H1 (cell line): ENCODE results near the gene MAVS. TPM values are rescaled to one million over a fixed set of nuclear protein-coding genes. Genes with fewer than 3 reads are reported as not detected.

ENCODE experiments used
- CTCF ChIA-PET: fragments of 300-600 bp; sonication (Branson Sonifier 250); formaldehyde crosslinking; loops from one replicate; lab custom pipeline; 2021; ENCODE audit not compliant: partially characterized antibody; lab: Charles Lee
- POLR2A ChIA-PET: fragments of 300-600 bp; sonication (Branson Sonifier 250); formaldehyde crosslinking; loops from one replicate; lab custom pipeline; 2021; ENCODE audit warnings: inconsistent platforms; ENCODE audit not compliant: partially characterized antibody; lab: Charles Lee
- DNase-seq, 2 experiments: peaks; one replicate each; pipeline versions ENCODE4 v3.0.0 to v3.0.0-alpha.2; 2010 to 2022; ENCODE audit warnings: low spot score in 2 of 2, low read depth in 1 of 2, mixed read lengths in 1 of 2
- FAIRE-seq: peaks from 2 replicates; lab custom pipeline; 2011; peaks lifted over from hg19 to GRCh38; lab: Jason Lieb, UNC
- H2AFZ ChIP-seq: 2 replicates; pipeline ENCODE4 v1.8.1; 2012; ENCODE audit warnings: low read length, inconsistent platforms
- H2AK5ac ChIP-seq: 2 replicates; pipeline ENCODE4 v1.6.1; 2013; ENCODE audit warnings: low read depth, low read length
- H2BK120ac ChIP-seq: replicated peaks from 2 replicates; pipeline ENCODE3; 2013; ENCODE audit warnings: low read depth, low read length, inconsistent platforms
- H2BK12ac ChIP-seq: 2 replicates; pipeline ENCODE4 v1.6.1; 2013; ENCODE audit warnings: low read depth, low read length
- H2BK15ac ChIP-seq: 2 replicates; pipeline ENCODE4 v1.6.1; 2013; ENCODE audit warnings: low read length
- H2BK20ac ChIP-seq: 2 replicates; pipeline ENCODE4 v1.6.1; 2013; ENCODE audit warnings: low read length
- H2BK5ac ChIP-seq: 2 replicates; pipeline ENCODE4 v1.6.1; 2013; ENCODE audit warnings: low read depth, low read length
- H3K14ac ChIP-seq: 2 replicates; pipeline ENCODE4 v1.6.1; 2013; ENCODE audit warnings: inconsistent platforms; ENCODE audit not compliant: insufficient read length
- H3K18ac ChIP-seq: 2 replicates; pipeline ENCODE4 v1.6.1; 2013; ENCODE audit warnings: low read length; ENCODE audit errors: extremely low read depth
- H3K23ac ChIP-seq: 2 replicates; pipeline ENCODE4 v1.6.1; 2013; ENCODE audit warnings: inconsistent platforms; ENCODE audit not compliant: insufficient read length
- H3K23me2 ChIP-seq: 2 replicates; pipeline ENCODE4 v1.6.1; 2013; ENCODE audit warnings: low read depth, low read length
- H3K27ac ChIP-seq: 2 replicates; pipeline ENCODE4 v1.6.1; 2011; ENCODE audit warnings: low read depth, low read length, inconsistent platforms
- H3K27me3 ChIP-seq, 4 experiments: replicated peaks in 1 of 4; 1 replicate in 1 of 4; 2 replicates in 3 of 4; pipeline versions ENCODE4 v1.6.1 to v1.8.1; 2011 to 2013; ENCODE audit warnings: low read length in 3 of 4, mild to moderate bottlenecking in 3 of 4, inconsistent platforms in 2 of 4, mixed read lengths in 2 of 4, moderate library complexity in 1 of 4; ENCODE audit not compliant: control insufficient read depth in 3 of 4, insufficient read depth in 3 of 4; ENCODE audit errors: extremely low read depth in 1 of 4
- H3K36me3 ChIP-seq, 4 experiments: 2 replicates each; pipeline versions ENCODE4 v1.6.1 to v1.8.1; 2011 to 2013; ENCODE audit warnings: mild to moderate bottlenecking in 4 of 4, low read length in 3 of 4, moderate library complexity in 2 of 4, control low read depth in 1 of 4, inconsistent platforms in 1 of 4; ENCODE audit not compliant: insufficient read depth in 4 of 4, control insufficient read depth in 2 of 4
- H3K4ac ChIP-seq: replicated peaks from 2 replicates; pipeline ENCODE3; 2013; ENCODE audit warnings: low read length, low read depth, mixed read lengths, inconsistent platforms; ENCODE audit not compliant: insufficient read length
- H3K4me1 ChIP-seq, 4 experiments: replicated peaks in 1 of 4; 1 replicate in 1 of 4; 2 replicates in 3 of 4; pipeline versions ENCODE4 v1.6.1 to v1.8.1; 2011 to 2013; ENCODE audit warnings: low read length in 3 of 4, inconsistent platforms in 2 of 4, mixed read lengths in 1 of 4; ENCODE audit not compliant: insufficient read depth in 4 of 4, control insufficient read depth in 3 of 4
- H3K4me2 ChIP-seq, 2 experiments: 2 replicates each; pipeline versions ENCODE4 v1.6.1 to v1.8.1; 2011 to 2013; ENCODE audit warnings: low read depth in 2 of 2, low read length in 2 of 2, control low read depth in 1 of 2, inconsistent platforms in 1 of 2, mild to moderate bottlenecking in 1 of 2; ENCODE audit not compliant: insufficient read depth in 1 of 2
- H3K4me3 ChIP-seq, 4 experiments: fragments of 200-600, 300-600 bp in 1 of 4; sonication (generic), shearing (Covaris generic), sonication (Bioruptor Twin) in 1 of 4; 2 replicates each; pipeline versions ENCODE4 v1.5.1 to v1.8.1; 2011 to 2016; ENCODE audit warnings: low read length in 4 of 4, low read depth in 3 of 4, control low read depth in 2 of 4, inconsistent platforms in 2 of 4, mild to moderate bottlenecking in 2 of 4, mixed read lengths in 1 of 4, moderate library complexity in 1 of 4; ENCODE audit not compliant: insufficient read depth in 2 of 4; ENCODE audit errors: extremely low read depth in 1 of 4
- H3K56ac ChIP-seq: replicated peaks from 2 replicates; pipeline ENCODE3; 2013; ENCODE audit warnings: low read depth, mild to moderate bottlenecking, mixed read lengths, low read length, inconsistent platforms; ENCODE audit not compliant: insufficient read length
- H3K79me1 ChIP-seq: 2 replicates; pipeline ENCODE4 v1.6.1; 2013; ENCODE audit warnings: low read depth, low read length, control low read depth
- H3K79me2 ChIP-seq, 2 experiments: 2 replicates each; pipeline versions ENCODE4 v1.6.1 to v1.8.1; 2012 to 2013; ENCODE audit warnings: low read length in 2 of 2, mild to moderate bottlenecking in 2 of 2, inconsistent platforms in 1 of 2; ENCODE audit not compliant: insufficient read depth in 2 of 2, control insufficient read depth in 1 of 2
- H3K9ac ChIP-seq, 4 experiments: replicated peaks in 1 of 4; 1 replicate in 1 of 4; 2 replicates in 3 of 4; pipeline versions ENCODE4 v1.6.1 to v1.8.1; 2011 to 2013; ENCODE audit warnings: low read depth in 3 of 4, low read length in 3 of 4, control low read depth in 2 of 4, mild to moderate bottlenecking in 2 of 4, moderate library complexity in 2 of 4, inconsistent platforms in 1 of 4; ENCODE audit errors: extremely low read depth in 1 of 4
- H3K9me3 ChIP-seq, 2 experiments: 2 replicates each; pipeline versions ENCODE4 v1.6.1 to v1.8.1; 2012 to 2013; ENCODE audit warnings: mild to moderate bottlenecking in 2 of 2, moderate library complexity in 2 of 2, control low read depth in 1 of 2, inconsistent platforms in 1 of 2, low read depth in 1 of 2, low read length in 1 of 2, mixed read lengths in 1 of 2; ENCODE audit not compliant: insufficient read depth in 2 of 2
- H4K20me1 ChIP-seq, 2 experiments: replicated peaks in 1 of 2; 2 replicates each; pipeline versions ENCODE3 to v1.8.1; 2011 to 2013; ENCODE audit warnings: inconsistent platforms in 2 of 2, low read length in 2 of 2, mild to moderate bottlenecking in 1 of 2; ENCODE audit not compliant: insufficient read depth in 2 of 2, control insufficient read depth in 1 of 2
- H4K5ac ChIP-seq: 2 replicates; pipeline ENCODE4 v1.6.1; 2013; ENCODE audit warnings: low read length, low read depth, mixed read lengths, inconsistent platforms; ENCODE audit not compliant: insufficient read length
- H4K8ac ChIP-seq: 2 replicates; pipeline ENCODE4 v1.8.0; 2013; ENCODE audit warnings: mild to moderate bottlenecking, moderate library complexity, low read length, inconsistent platforms; ENCODE audit not compliant: insufficient read depth; ENCODE audit errors: extremely low read depth
- H4K91ac ChIP-seq: replicated peaks from 2 replicates; pipeline ENCODE3; 2013; ENCODE audit warnings: low read length, mixed read lengths, inconsistent platforms; ENCODE audit not compliant: insufficient read length
- CBX5 ChIP-seq: fragments of 300-800, 300-1000 bp; sonication (generic); IDR thresholded peaks from 2 replicates; pipeline ENCODE4 v1.7.1; 2016; ENCODE audit warnings: antibody characterized with exemption, low read length, low read depth
- FOSL1 ChIP-seq: IDR thresholded peaks from 2 replicates; pipeline ENCODE4 v1.6.1; 2011; ENCODE audit warnings: mild to moderate bottlenecking, low read depth, low read length, moderate library complexity; ENCODE audit not compliant: insufficient read depth
- HDAC2 ChIP-seq, 2 experiments: fragments of 300-600 bp in 1 of 2; sonication (generic) in 1 of 2; IDR thresholded peaks; 2 replicates each; pipeline ENCODE4 v1.6.1; 2011 to 2012; ENCODE audit warnings: low read depth in 2 of 2, low read length in 2 of 2, mild to moderate bottlenecking in 2 of 2, moderate library complexity in 2 of 2, borderline replicate concordance in 1 of 2, inconsistent platforms in 1 of 2
- KDM1A ChIP-seq: fragments of 200-600, 300-600 bp; sonication (generic); IDR thresholded peaks from 2 replicates; pipeline ENCODE4 v1.7.1; 2016; ENCODE audit warnings: mild to moderate bottlenecking, low read length, borderline replicate concordance
- POLR2A ChIP-seq, 2 experiments: IDR thresholded peaks; 1 replicate in 1 of 2; 2 replicates in 1 of 2; pipeline ENCODE4 v1.6.1; 2011; ENCODE audit warnings: low read depth in 2 of 2, low read length in 2 of 2, mild to moderate bottlenecking in 2 of 2; ENCODE audit errors: control extremely low read depth in 1 of 2
- TAF7 ChIP-seq: optimal IDR thresholded peaks from 2 replicates; pipeline ENCODE3; 2011; ENCODE audit warnings: low read depth, mild to moderate bottlenecking, inconsistent platforms, low read length, moderate library complexity, borderline replicate concordance
- polyA plus RNA-seq, 7 experiments: library from polyadenylated mRNA; depleted of rRNA in 3 of 7; stranded (reverse) in 5 of 7; unstranded in 2 of 7; fragments of >200 nt in 5 of 7; fragments of 200-250 nt in 2 of 7; gene quantifications; 1 replicate in 5 of 7; 2 replicates in 1 of 7; 4 replicates in 1 of 7; pipeline versions ENCODE4 v1.2.1 to v1.2.3, GENCODE V29; 2011 to 2013; ENCODE audit warnings: missing spikeins in 2 of 7, mixed read lengths in 2 of 7
- total RNA-seq: library from RNA; stranded (reverse); fragmentation: NEBNext Ultra II Directional; extraction: Animal tissue kit (Norgen Biotek cat#: 25700); gene quantifications from 2 replicates; pipeline ENCODE4 v1.2.1, GENCODE V29; 2021

MAVS gene
- total and polyA plus RNA-seq, 2 of the 8 experiments (the other 6 are each of a cell fraction or from before 2014, with no cell fraction given): 9.9 to 24.3 TPM

GRCh38 chr20:3876676-3877075, 30.0 kb downstream of the MAVS start:
- DNase-seq (no peak), FAIRE-seq (no peak)
- Histone ChIP-seq H3K14ac (no peak overlapping the region), H3K79me2 (no peaks in the 10 kb centered on the region), H4K20me1 (peaks cover 0 to 2% of the 10 kb centered on the region in 2 experiments), H2BK12ac (no peak overlapping the region), H3K79me1 (peaks cover 2% of the 10 kb centered on the region; the same call in 1 of the 2 replicates), H3K4me1 (no peaks in the 10 kb centered on the region), H3K4me2 (no peak overlapping the region), H4K91ac (no peak overlapping the region), H2BK15ac (no peak overlapping the region), H2AFZ (no peak overlapping the region), H2BK5ac (no peak overlapping the region), H3K23me2 (peaks cover 2% of the 10 kb centered on the region; the same call in 1 of the 2 replicates), H3K4ac (no peak overlapping the region), H2BK20ac (no peak overlapping the region), H3K9me3 (no peaks in the 10 kb centered on the region), H3K27me3 (no peaks in the 10 kb centered on the region), H3K4me3 (no peak overlapping the region), H3K36me3 (peaks cover 0 to 3% (median 1%) of the 10 kb centered on the region in 4 experiments; a peak in 2 of 8 replicates), H4K8ac (no peak overlapping the region), H3K27ac (no peak overlapping the region), H2AK5ac (no peak overlapping the region), H3K18ac (no peak overlapping the region), H2BK120ac (no peak overlapping the region), H3K56ac (no peak overlapping the region), H3K9ac (no peak overlapping the region), H4K5ac (no peak overlapping the region), H3K23ac (no peak overlapping the region)
- POLR2A ChIA-PET: interaction anchor here (0.7 to 6.3 kb wide), 6 partner anchors 11 to 108 kb away, joined by 3 to 34 read pairs (median 8); partner anchors contain the start of gene PANK2
- CTCF ChIA-PET: interaction anchor here (1.1 to 2.1 kb wide), 3 partner anchors 7 to 11 kb away, joined by 3 to 9 read pairs (median 4); no protein-coding TSS in a partner anchor
- no peak for TF ChIP-seq POLR2A (IDR thresholded peaks at IDR 0.05; ENCODE audit: control extremely low read depth in 1 of 2, low read depth in 2 of 2, low read length in 2 of 2)
- no peak for TF ChIP-seq CBX5
- TF ChIP-seq TAF7: no peak
- no peak for TF ChIP-seq HDAC2 (IDR thresholded peaks at IDR 0.05; ENCODE audit: borderline replicate concordance in 1 of 2, low read depth in 2 of 2, low read length in 2 of 2)
- TF ChIP-seq FOSL1: no peak
- no peak for TF ChIP-seq KDM1A
